Measurements from ENCODE around the gene TMEM59. TPM values are rescaled to one million over a fixed set of nuclear protein-coding genes. Genes with fewer than 3 reads are reported as not detected.

Gene TMEM59
- total RNA-seq, 1 donor from 2014 or later = 337 TPM

DNA sequence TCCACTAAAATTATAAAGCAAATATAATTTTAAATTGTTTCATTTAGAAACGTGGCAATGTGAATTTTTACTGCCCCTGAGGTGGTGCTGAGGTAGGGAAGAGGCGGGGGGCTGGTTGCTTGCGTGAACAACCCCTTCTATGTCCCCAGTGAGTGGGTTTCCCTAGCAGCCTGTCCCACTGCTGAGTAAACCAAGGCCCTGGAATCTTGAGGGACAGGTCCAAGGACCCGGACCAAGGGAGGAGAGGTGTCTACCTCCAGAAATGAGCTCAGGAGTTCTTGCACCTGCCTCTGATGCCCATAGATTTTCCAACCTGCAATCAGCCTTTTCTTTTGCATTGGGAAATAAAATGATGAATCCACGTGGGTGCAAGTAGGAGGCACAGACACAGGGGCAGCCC, 34.4 kb downstream of the TMEM59 start:
- Histone ChIP-seq H3K36me3 (no peaks in the 10 kb centered on the region), H3K9me3 (replicated peaks) (no peaks in the 10 kb centered on the region), H3K27ac (replicated peaks) (no peak overlapping the region), H3K27me3 (ENCODE audit: low read depth) (peaks cover 28% of the 10 kb centered on the region), H3K4me1 (no peaks in the 10 kb centered on the region), H3K4me3 (no peak overlapping the region)
- TF ChIP-seq, protein P1, sequence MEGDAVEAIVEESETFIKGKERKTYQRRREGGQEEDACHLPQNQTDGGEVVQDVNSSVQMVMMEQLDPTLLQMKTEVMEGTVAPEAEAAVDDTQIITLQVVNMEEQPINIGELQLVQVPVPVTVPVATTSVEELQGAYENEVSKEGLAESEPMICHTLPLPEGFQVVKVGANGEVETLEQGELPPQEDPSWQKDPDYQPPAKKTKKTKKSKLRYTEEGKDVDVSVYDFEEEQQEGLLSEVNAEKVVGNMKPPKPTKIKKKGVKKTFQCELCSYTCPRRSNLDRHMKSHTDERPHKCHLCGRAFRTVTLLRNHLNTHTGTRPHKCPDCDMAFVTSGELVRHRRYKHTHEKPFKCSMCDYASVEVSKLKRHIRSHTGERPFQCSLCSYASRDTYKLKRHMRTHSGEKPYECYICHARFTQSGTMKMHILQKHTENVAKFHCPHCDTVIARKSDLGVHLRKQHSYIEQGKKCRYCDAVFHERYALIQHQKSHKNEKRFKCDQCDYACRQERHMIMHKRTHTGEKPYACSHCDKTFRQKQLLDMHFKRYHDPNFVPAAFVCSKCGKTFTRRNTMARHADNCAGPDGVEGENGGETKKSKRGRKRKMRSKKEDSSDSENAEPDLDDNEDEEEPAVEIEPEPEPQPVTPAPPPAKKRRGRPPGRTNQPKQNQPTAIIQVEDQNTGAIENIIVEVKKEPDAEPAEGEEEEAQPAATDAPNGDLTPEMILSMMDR (IDR thresholded peaks at IDR 0.05; ENCODE audit: borderline replicate concordance) = no peak
- DNase-seq = no peak
- intact Hi-C loops (cut with micrococcal nuclease) = no loop called here

GRCh38 chr1:54017979-54018378, 35.0 kb downstream of the TMEM59 start, which contains the start of gene LDLRAD1:
Gene LDLRAD1 (minus strand): TSS chr1:54018186. CDS start chr1:54018112, 74 bp downstream.
- Histone ChIP-seq H3K4me3 (no peak within 1 kb of the TSS), H3K27me3 (ENCODE audit: low read depth) (peaks cover 34% of the 10 kb centered on the region), H3K36me3 (no peaks in the 10 kb centered on the region), H3K27ac (replicated peaks) (no peak within 1 kb of the TSS), H3K9me3 (replicated peaks) (no peaks in the 10 kb centered on the region), H3K4me1 (no peaks in the 10 kb centered on the region)
- intact Hi-C loops (cut with micrococcal nuclease) = no loop called here
- no peak for DNase-seq
- TF ChIP-seq, protein P1 (IDR thresholded peaks at IDR 0.05; ENCODE audit: borderline replicate concordance) = no peak

- Histone ChIP-seq H3K4me1 (no peaks in the 10 kb centered on the region), H3K27ac (replicated peaks) (no peak overlapping the region), H3K4me3 (no peak overlapping the region), H3K36me3 (no peaks in the 10 kb centered on the region), H3K27me3 (ENCODE audit: low read depth) (peaks cover 46% of the 10 kb centered on the region), H3K9me3 (replicated peaks) (no peaks in the 10 kb centered on the region)
- intact Hi-C loops (cut with micrococcal nuclease) = no loop called here
- TF ChIP-seq, protein P1 (IDR thresholded peaks at IDR 0.05; ENCODE audit: borderline replicate concordance) = no peak
- no peak for DNase-seq
Observed at GRCh38 chr1:54016343-54017282, 36.4 kb downstream of the TMEM59 start.

- DNase-seq = no peak
- no peaks in the 10 kb centered on the region for H3K36me3 ChIP-seq
- H3K4me3 ChIP-seq = no peak overlapping the region
- H3K27me3 ChIP-seq (ENCODE audit: low read depth) = peaks cover 66% of the 10 kb centered on the region
- intact Hi-C loops (cut with micrococcal nuclease) = no loop called here
- H3K4me1 ChIP-seq = no peaks in the 10 kb centered on the region
- H3K9me3 ChIP-seq (replicated peaks) = no peaks in the 10 kb centered on the region
- no peak overlapping the region for H3K27ac ChIP-seq (replicated peaks)
- TF ChIP-seq, protein P1 (IDR thresholded peaks at IDR 0.05; ENCODE audit: borderline replicate concordance) = no peak
Observed at GRCh38 chr1:54014009-54014629, 38.9 kb downstream of the TMEM59 start.

- intact Hi-C loops (cut with micrococcal nuclease) = no loop called here
- Histone ChIP-seq H3K36me3 (no peaks in the 10 kb centered on the region), H3K27me3 (ENCODE audit: low read depth) (peaks cover 72% of the 10 kb centered on the region), H3K27ac (replicated peaks) (no peak overlapping the region), H3K4me3 (no peak overlapping the region), H3K4me1 (no peaks in the 10 kb centered on the region), H3K9me3 (replicated peaks) (no peaks in the 10 kb centered on the region)
- TF ChIP-seq, protein P1 (IDR thresholded peaks at IDR 0.05; ENCODE audit: borderline replicate concordance) = no peak
- no peak for DNase-seq
Observed at GRCh38 chr1:54013393-54014008, 39.5 kb downstream of the TMEM59 start.
